Peyer's patch (tissue), 4 donors: Measurements from ENCODE around the gene VPS9D1. TPM values are rescaled to one million over a fixed set of nuclear protein-coding genes. Genes with fewer than 3 reads are reported as not detected.

Source experiments
- DNase-seq, 3 donors: peaks; one replicate each; pipeline ENCODE4 v3.0.0-alpha.2; 2017 to 2019
- H3K27ac ChIP-seq, 4 donors: fragments of 200-600 bp; sonication (generic); one replicate each; pipeline ENCODE4 v1.5.1; 2016 to 2019
- H3K27me3 ChIP-seq, 2 donors: fragments of 200-600 bp; sonication (generic); one replicate each; pipeline ENCODE4 v1.5.1; 2019
- H3K36me3 ChIP-seq, 3 donors: fragments of 200-600 bp; sonication (generic); one replicate each; pipeline ENCODE4 v1.5.1; 2016 to 2019
- H3K4me1 ChIP-seq, 4 donors: fragments of 200-600 bp; sonication (generic); one replicate each; pipeline ENCODE4 v1.5.1; 2016 to 2019
- H3K4me3 ChIP-seq, 4 donors: fragments of 200-600 bp; sonication (generic); 1 replicate in 3 of 4; 2 replicates in 1 of 4; pipeline ENCODE4 v1.5.1; 2016 to 2019; ENCODE audit warnings: mild to moderate bottlenecking in 1 of 4
- H3K9me3 ChIP-seq, 4 donors: fragments of 200-600 bp; sonication (generic); one replicate each; pipeline ENCODE4 v1.5.1; 2016 to 2019; ENCODE audit warnings: mild to moderate bottlenecking in 1 of 4
- CTCF ChIP-seq, 6 experiments: fragments of 450-650 bp in 4 of 6; fragments of 200-600 bp in 2 of 6; sonication (generic) in 1 of 6; IDR thresholded peaks; one replicate each; pipeline ENCODE4 v1.5.1; 2017 to 2019; ENCODE audit warnings: antibody characterized with exemption in 6 of 6, mild to moderate bottlenecking in 3 of 6, moderate library complexity in 1 of 6
- POLR2A ChIP-seq, 2 donors: fragments of 450-650 bp; IDR thresholded peaks; one replicate each; pipeline ENCODE4 v1.5.1; 2017; ENCODE audit warnings: antibody characterized with exemption in 2 of 2, mild to moderate bottlenecking in 2 of 2, moderate library complexity in 2 of 2
- total RNA-seq, 4 donors: library from RNA; depleted of rRNA; stranded (reverse); fragments of >200 nt; gene quantifications; one replicate each; pipeline ENCODE4 v1.1.0, GENCODE V29; 2016

VPS9D1 gene
- total RNA-seq, 4 donors from 2014 or later: 14.9 to 45.9 (median 27.9) TPM

GRCh38 chr16:89720551-89720812 lies 216 bp downstream of the VPS9D1 start:
- Histone ChIP-seq H3K36me3 (peaks cover 0 to 25% (median 0%) of the 10 kb centered on the region in 3 donors), H3K9me3 (no peaks in the 10 kb centered on the region), H3K27me3 (no peaks in the 10 kb centered on the region), H3K27ac (peak overlapping the region; percentile 98 to 99 (median 98)), H3K4me1 (peaks cover 13 to 40% (median 23%) of the 10 kb centered on the region in 4 donors), H3K4me3 (peak overlapping the region; percentile 82 to 98 (median 94))
- DNase-seq: peak in 2 of 3 donors; percentile 82 to 89
- TF ChIP-seq CTCF (IDR thresholded peaks at IDR 0.05) (no peak), POLR2A (IDR thresholded peaks at IDR 0.05) (peak in 1 of 2 donors; percentile 26)

- TF ChIP-seq CTCF (IDR thresholded peaks at IDR 0.05): no peak
- no peak for TF ChIP-seq POLR2A (IDR thresholded peaks at IDR 0.05)
- Histone ChIP-seq H3K9me3 (no peaks in the 10 kb centered on the region), H3K36me3 (no peaks in the 10 kb centered on the region), H3K4me3 (no peak overlapping the region), H3K27me3 (no peaks in the 10 kb centered on the region), H3K27ac (no peak overlapping the region), H3K4me1 (peaks cover 5 to 23% (median 11%) of the 10 kb centered on the region in 4 donors)
- DNase-seq: peak in 1 of 3 donors; percentile 54
Observed at GRCh38 chr16:89717688-89718505, 2.8 kb downstream of the VPS9D1 start.

GRCh38 chr16:89716916-89717687 lies 3.6 kb downstream of the VPS9D1 start:
- no peak for DNase-seq
- Histone ChIP-seq H3K36me3 (no peaks in the 10 kb centered on the region), H3K27me3 (no peaks in the 10 kb centered on the region), H3K27ac (no peak overlapping the region), H3K4me3 (no peak overlapping the region), H3K4me1 (peaks cover 3 to 22% (median 10%) of the 10 kb centered on the region in 4 donors), H3K9me3 (no peaks in the 10 kb centered on the region)
- TF ChIP-seq CTCF (IDR thresholded peaks at IDR 0.05): no peak
- TF ChIP-seq POLR2A (IDR thresholded peaks at IDR 0.05): no peak

- no peaks in the 10 kb centered on the region for H3K9me3 ChIP-seq
- TF ChIP-seq CTCF (IDR thresholded peaks at IDR 0.05) (no peak), POLR2A (IDR thresholded peaks at IDR 0.05) (no peak)
Observed at GRCh38 chr16:89716493-89716892, 4.2 kb downstream of the VPS9D1 start.

GRCh38 chr16:89712274-89712781 lies 8.4 kb downstream of the VPS9D1 start:
- Histone ChIP-seq H3K36me3 (no peaks in the 10 kb centered on the region), H3K27me3 (no peaks in the 10 kb centered on the region), H3K4me1 (peaks cover 0 to 26% (median 5%) of the 10 kb centered on the region in 4 donors), H3K27ac (peak overlapping the region in 1 of 4 donors; percentile 49), H3K4me3 (peak overlapping the region; percentile 33 to 56 (median 46)), H3K9me3 (no peaks in the 10 kb centered on the region)
- TF ChIP-seq CTCF (IDR thresholded peaks at IDR 0.05) (no peak), POLR2A (IDR thresholded peaks at IDR 0.05) (no peak)
- peak in 1 of 3 donors; percentile 45 for DNase-seq

More at GRCh38 chr16:89716493-89716892, 4.2 kb downstream of the VPS9D1 start:
- H3K4me3 ChIP-seq: no peak overlapping the region
- H3K36me3 ChIP-seq: no peaks in the 10 kb centered on the region
- H3K27me3 ChIP-seq: no peaks in the 10 kb centered on the region
- H3K4me1 ChIP-seq: peaks cover 3 to 28% (median 12%) of the 10 kb centered on the region in 4 donors
- no peak for DNase-seq
- H3K27ac ChIP-seq: no peak overlapping the region
